SK-N-SH (cell line): ENCODE measurements around the gene GJA3. TPM values are rescaled to one million over a fixed set of nuclear protein-coding genes. Genes with fewer than 3 reads are reported as not detected.

Experiments used
- CTCF ChIA-PET: fragments of 300-600, 350-600 bp; formaldehyde crosslinking; extraction: SDS; loops from one replicate; lab custom pipeline; 2021; lab: Yijun Ruan, JAX
- POLR2A ChIA-PET: fragments of 350-600 bp; sonication (Branson Sonifier 250); formaldehyde crosslinking; extraction: SDS; loops from one replicate; lab custom pipeline; 2020; ENCODE audit warnings: antibody characterized with exemption, inconsistent platforms; lab: Yijun Ruan, JAX
- DNase-seq: peaks from one replicate; pipeline ENCODE4 v3.0.0; 2012
- H2AFZ ChIP-seq: fragments of 200-600 bp; sonication (generic); 2 replicates; pipeline ENCODE4 v1.8.1; 2016; ENCODE audit warnings: antibody characterized with exemption, mild to moderate bottlenecking, low read depth
- H3F3A ChIP-seq: fragments of 200-600 bp; sonication (generic); replicated peaks from 2 replicates; pipeline ENCODE3; 2016; ENCODE audit warnings: antibody characterized with exemption, mild to moderate bottlenecking; ENCODE audit not compliant: insufficient read depth
- H3K27ac ChIP-seq, 2 experiments: fragments of 200-500 bp in 1 of 2; fragments of 200-600 bp in 1 of 2; sonication (Bioruptor generic) in 1 of 2; sonication (generic), shearing (Covaris generic) in 1 of 2; 2 replicates each; pipeline versions ENCODE4 v1.5.1 to v1.6.1; 2014 to 2016; ENCODE audit warnings: low read depth in 2 of 2, inconsistent platforms in 1 of 2, low read length in 1 of 2, mild to moderate bottlenecking in 1 of 2, mixed read lengths in 1 of 2
- H3K27me3 ChIP-seq: fragments of 200-600 bp; sonication (generic), shearing (Covaris generic); 2 replicates; pipeline ENCODE4 v1.6.1; 2016; ENCODE audit warnings: mixed run types; ENCODE audit not compliant: insufficient read depth
- H3K36me3 ChIP-seq, 2 experiments: fragments of 200-500 bp in 1 of 2; fragments of 200-600 bp in 1 of 2; sonication (Bioruptor generic) in 1 of 2; sonication (generic) in 1 of 2; replicated peaks in 1 of 2; 2 replicates each; pipeline versions ENCODE3 to v1.5.1; 2014 to 2016; ENCODE audit warnings: low read length in 1 of 2, mild to moderate bottlenecking in 1 of 2; ENCODE audit not compliant: insufficient read depth in 2 of 2, control insufficient read depth in 1 of 2
- H3K4me1 ChIP-seq, 2 experiments: fragments of 200-500 bp in 1 of 2; fragments of 200-600 bp in 1 of 2; sonication (Bioruptor generic) in 1 of 2; sonication (generic), shearing (Covaris generic) in 1 of 2; 2 replicates each; pipeline versions ENCODE4 v1.5.1 to v1.6.1; 2014 to 2016; ENCODE audit warnings: low read depth in 1 of 2, low read length in 1 of 2, mixed run types in 1 of 2; ENCODE audit not compliant: insufficient read depth in 2 of 2, control insufficient read depth in 1 of 2
- H3K4me2 ChIP-seq: fragments of 200-600 bp; sonication (generic), shearing (Covaris generic); 2 replicates; pipeline ENCODE4 v1.6.1; 2017; ENCODE audit warnings: mixed run types
- H3K4me3 ChIP-seq, 2 experiments: fragments of 200-500 bp in 1 of 2; fragments of 200-600 bp in 1 of 2; sonication (Bioruptor generic) in 1 of 2; sonication (generic), shearing (Covaris generic) in 1 of 2; 2 replicates each; pipeline versions ENCODE4 v1.5.1 to v1.8.1; 2014 to 2016; ENCODE audit warnings: low read depth in 2 of 2, inconsistent platforms in 1 of 2, low read length in 1 of 2, mild to moderate bottlenecking in 1 of 2, mixed read lengths in 1 of 2, moderate library complexity in 1 of 2
- H3K79me2 ChIP-seq: fragments of 200-600 bp; sonication (generic); 2 replicates; pipeline ENCODE4 v1.8.1; 2017; ENCODE audit warnings: mild to moderate bottlenecking; ENCODE audit not compliant: insufficient read depth
- H3K9ac ChIP-seq: fragments of 200-600 bp; sonication (generic); 2 replicates; pipeline ENCODE4 v1.6.1; 2017; ENCODE audit warnings: mixed run types
- H3K9me2 ChIP-seq: fragments of 200-600 bp; sonication (generic); 2 replicates; pipeline ENCODE4 v1.6.1; 2017; ENCODE audit warnings: mixed run types
- H3K9me3 ChIP-seq: fragments of 200-600 bp; sonication (generic); 2 replicates; pipeline ENCODE4 v1.6.1; 2017; ENCODE audit warnings: mixed run types, mild to moderate bottlenecking, moderate library complexity
- H4K20me1 ChIP-seq: fragments of 200-600 bp; sonication (generic); 2 replicates; pipeline ENCODE4 v1.6.1; 2017; ENCODE audit warnings: mild to moderate bottlenecking, mixed run types; ENCODE audit not compliant: insufficient read depth
- CHD2 ChIP-seq: fragments of 150-350 bp; IDR thresholded peaks from 2 replicates; pipeline ENCODE4 v1.6.1; 2018; ENCODE audit warnings: low read length; ENCODE audit not compliant: partially characterized antibody
- CTCF ChIP-seq: fragments of 200-600 bp; sonication (generic); IDR thresholded peaks from 2 replicates; pipeline ENCODE4 v1.6.1; 2017; ENCODE audit warnings: antibody characterized with exemption, mild to moderate bottlenecking, moderate library complexity
- EP300 ChIP-seq, 2 experiments: IDR thresholded peaks; 2 replicates each; pipeline versions ENCODE4 v1.4.0 to v1.6.1; 2012; ENCODE audit warnings: borderline replicate concordance in 1 of 2, low read depth in 1 of 2, low read length in 1 of 2
- EZH2phosphoT487 ChIP-seq: fragments of 200-600 bp; sonication (generic); IDR thresholded peaks from 2 replicates; pipeline ENCODE4 v1.6.1; 2017; ENCODE audit warnings: low read depth, mixed run types, mild to moderate bottlenecking, antibody characterized with exemption, moderate library complexity, borderline replicate concordance
- GABPA ChIP-seq: IDR thresholded peaks from 2 replicates; pipeline ENCODE4 v1.4.0; 2012; ENCODE audit warnings: low read depth, mild to moderate bottlenecking
- IRF3 ChIP-seq: fragments of 150-350 bp; IDR thresholded peaks from 2 replicates; pipeline ENCODE4 v1.6.1; 2016; ENCODE audit warnings: mild to moderate bottlenecking, low read depth, low read length
- MAX ChIP-seq: IDR thresholded peaks from 2 replicates; pipeline ENCODE4 v1.4.0; 2012; ENCODE audit warnings: low read depth
- MXI1 ChIP-seq: IDR thresholded peaks from 2 replicates; pipeline ENCODE4 v1.6.1; 2012; ENCODE audit warnings: mild to moderate bottlenecking, low read depth, low read length, improper control_type of control experiment
- NFIC ChIP-seq: IDR thresholded peaks from 2 replicates; pipeline ENCODE4 v1.4.0; 2012; ENCODE audit warnings: borderline replicate concordance
- RXRA ChIP-seq: IDR thresholded peaks from 2 replicates; pipeline ENCODE4 v1.4.0; 2012; ENCODE audit warnings: low read depth, mild to moderate bottlenecking, borderline replicate concordance
- SMC3 ChIP-seq: IDR thresholded peaks from 2 replicates; pipeline ENCODE4 v1.6.1; 2012; ENCODE audit warnings: low read depth, low read length, improper control_type of control experiment
- TAF1 ChIP-seq: IDR thresholded peaks from 2 replicates; pipeline ENCODE4 v1.6.1; 2012; ENCODE audit warnings: low read depth, mild to moderate bottlenecking, low read length, moderate library complexity, borderline replicate concordance
- TEAD4 ChIP-seq: IDR thresholded peaks from 2 replicates; pipeline ENCODE4 v1.4.0; 2012; ENCODE audit warnings: mild to moderate bottlenecking, borderline replicate concordance; ENCODE audit not compliant: insufficient read depth
- USF2 ChIP-seq: fragments of 150-350 bp; IDR thresholded peaks from 2 replicates; pipeline ENCODE4 v1.6.1; 2017; ENCODE audit warnings: antibody characterized with exemption, low read length, low read depth, borderline replicate concordance
- WGBS: methylation state at CpG from one replicate; pipeline ENCODE4 v1.1.6; 2017; ENCODE audit warnings: low lambda C conversion rate; 5-methylcytosine and 5-hydroxymethylcytosine counted together
- polyA plus RNA-seq, 3 experiments: library from polyadenylated mRNA; depleted of rRNA; stranded (reverse); fragments of >200 nt; gene quantifications; 2 replicates each; pipeline ENCODE4 v1.2.3, GENCODE V29; 2012

The GJA3 gene
- polyA plus RNA-seq, 1 of the 3 experiments (the other 2 are of a cell fraction) = not detected

- peaks cover 39% of the 10 kb centered on the region for H3K27me3 ChIP-seq
- no peaks in the 10 kb centered on the region for H3K9me2 ChIP-seq
- no peak overlapping the region for H3K4me2 ChIP-seq
- no peak for TF ChIP-seq IRF3
- POLR2A ChIA-PET = interaction anchor here (1.0 kb wide), 2 partner anchors 16 to 20 kb away, joined by 3 to 4 read pairs; no protein-coding TSS in a partner anchor
- H2AFZ ChIP-seq = peak overlapping the region; percentile 92; the same call in 1 of the 2 replicates
- H3K27ac ChIP-seq = no peak overlapping the region
- no peak for DNase-seq
- 66% methylated on average over 6 of the region's 6 CpGs for WGBS
- peaks cover 7% of the 10 kb centered on the region for H3F3A ChIP-seq
- CTCF ChIA-PET = interaction anchor here (0.7 to 2.7 kb wide), 15 partner anchors 8 to 49 kb away, joined by 3 to 19 read pairs (median 5); no protein-coding TSS in a partner anchor
- H3K36me3 ChIP-seq = no peaks in the 10 kb centered on the region
- H3K4me3 ChIP-seq = peak overlapping the region in 1 of 2 experiments; percentile 48; a peak in 1 of 4 replicates
- no peak overlapping the region for H3K9ac ChIP-seq
- H3K4me1 ChIP-seq = peaks cover 0 to 4% of the 10 kb centered on the region in 2 experiments; a peak in 2 of 4 replicates
- H3K9me3 ChIP-seq = no peaks in the 10 kb centered on the region
- no peaks in the 10 kb centered on the region for H3K79me2 ChIP-seq
- no peaks in the 10 kb centered on the region for H4K20me1 ChIP-seq
Observed at GRCh38 chr13:20127262-20127561, 33.6 kb downstream of the GJA3 start.

- TF ChIP-seq CHD2 (no peak), RXRA (no peak), GABPA (no peak), IRF3 (no peak), CTCF (no peak), TAF1 (no peak), NFIC (no peak), TEAD4 (no peak), SMC3 (no peak), MXI1 (no peak), MAX (no peak), EZH2phosphoT487 (no peak), USF2 (no peak), EP300 (IDR thresholded peaks at IDR 0.05; ENCODE audit: borderline replicate concordance in 1 of 2, low read depth in 1 of 2, low read length in 1 of 2) (no peak)
- no peak overlapping the region for H3K4me3 ChIP-seq
- WGBS = 92% methylated on average over 14 of the region's 16 CpGs
- peaks cover 34% of the 10 kb centered on the region for H3K27me3 ChIP-seq
- H2AFZ ChIP-seq = no peak overlapping the region
- no peak overlapping the region for H3K4me2 ChIP-seq
- H3K4me1 ChIP-seq = peaks cover 0 to 4% of the 10 kb centered on the region in 2 experiments; a peak in 2 of 4 replicates
- no peaks in the 10 kb centered on the region for H4K20me1 ChIP-seq
- no peak for DNase-seq
- POLR2A ChIA-PET = no interaction called here
- H3K9me3 ChIP-seq = no peaks in the 10 kb centered on the region
- H3F3A ChIP-seq = peaks cover 7% of the 10 kb centered on the region
- no peak overlapping the region for H3K27ac ChIP-seq
- CTCF ChIA-PET = interaction anchor here (1.2 to 2.5 kb wide), 5 partner anchors 8 to 798 kb away, joined by 3 to 19 read pairs (median 10); no protein-coding TSS in a partner anchor
- no peak overlapping the region for H3K9ac ChIP-seq
- H3K79me2 ChIP-seq = no peaks in the 10 kb centered on the region
- H3K36me3 ChIP-seq = no peaks in the 10 kb centered on the region
- H3K9me2 ChIP-seq = no peaks in the 10 kb centered on the region
Observed at GRCh38 chr13:20126541-20127261, 34.2 kb downstream of the GJA3 start.
